Tibial nerve (tissue), 4 donors: ENCODE measurements around the gene DLX5.

Source experiments
- EP300 ChIP-seq, 2 donors: sonication (generic); formaldehyde crosslinking; IDR thresholded peaks; one replicate each; pipeline ENCODE4 v1.6.1; 2017; ENCODE audit warnings: antibody characterized with exemption in 2 of 2, mild to moderate bottlenecking in 1 of 2
- TF ChIP-seq, protein P1 (sequence below), 5 experiments: fragments of 200-600 bp in 3 of 5; fragments of 450-650 bp in 2 of 5; sonication (generic) in 3 of 5; IDR thresholded peaks; one replicate each; pipeline ENCODE4 v1.5.1; 2016 to 2019; ENCODE audit warnings: antibody characterized with exemption in 5 of 5, mild to moderate bottlenecking in 3 of 5, moderate library complexity in 2 of 5

DNA sequence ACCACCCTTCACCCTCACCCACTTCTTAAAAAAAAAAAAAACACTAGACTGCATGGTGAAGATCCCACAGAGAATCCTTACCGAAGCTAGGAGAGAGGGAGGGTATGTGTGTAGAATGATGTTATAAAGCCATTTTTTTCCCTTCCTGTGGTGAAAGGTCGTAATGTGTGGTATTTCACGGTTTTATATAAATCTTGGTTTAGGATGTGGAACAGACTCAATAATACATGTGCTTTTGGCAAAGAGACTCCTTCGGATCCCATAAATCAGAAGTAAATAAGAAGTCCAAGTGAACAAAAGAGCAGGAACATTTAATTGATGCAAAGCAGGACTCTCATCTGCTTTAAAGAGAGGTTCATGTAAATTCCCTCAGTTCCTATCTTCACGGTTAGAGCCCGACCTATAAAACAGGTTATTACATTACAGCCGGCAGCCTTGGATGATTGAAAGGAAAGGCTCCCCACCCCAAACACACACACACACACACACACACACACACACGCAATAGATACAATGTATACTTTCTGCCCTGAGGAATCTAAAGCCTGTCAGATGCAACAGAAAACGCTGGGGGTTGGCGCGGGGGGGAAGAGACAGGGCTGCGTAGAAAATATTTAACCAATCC is 8.8 kb downstream of the DLX5 start:
- no peak for TF ChIP-seq EP300 (IDR thresholded peaks at IDR 0.05)
- TF ChIP-seq, protein P1, sequence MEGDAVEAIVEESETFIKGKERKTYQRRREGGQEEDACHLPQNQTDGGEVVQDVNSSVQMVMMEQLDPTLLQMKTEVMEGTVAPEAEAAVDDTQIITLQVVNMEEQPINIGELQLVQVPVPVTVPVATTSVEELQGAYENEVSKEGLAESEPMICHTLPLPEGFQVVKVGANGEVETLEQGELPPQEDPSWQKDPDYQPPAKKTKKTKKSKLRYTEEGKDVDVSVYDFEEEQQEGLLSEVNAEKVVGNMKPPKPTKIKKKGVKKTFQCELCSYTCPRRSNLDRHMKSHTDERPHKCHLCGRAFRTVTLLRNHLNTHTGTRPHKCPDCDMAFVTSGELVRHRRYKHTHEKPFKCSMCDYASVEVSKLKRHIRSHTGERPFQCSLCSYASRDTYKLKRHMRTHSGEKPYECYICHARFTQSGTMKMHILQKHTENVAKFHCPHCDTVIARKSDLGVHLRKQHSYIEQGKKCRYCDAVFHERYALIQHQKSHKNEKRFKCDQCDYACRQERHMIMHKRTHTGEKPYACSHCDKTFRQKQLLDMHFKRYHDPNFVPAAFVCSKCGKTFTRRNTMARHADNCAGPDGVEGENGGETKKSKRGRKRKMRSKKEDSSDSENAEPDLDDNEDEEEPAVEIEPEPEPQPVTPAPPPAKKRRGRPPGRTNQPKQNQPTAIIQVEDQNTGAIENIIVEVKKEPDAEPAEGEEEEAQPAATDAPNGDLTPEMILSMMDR (IDR thresholded peaks at IDR 0.05): no peak
